ENCODE measurements around the gene SLC17A5. TPM values are rescaled to one million over a fixed set of nuclear protein-coding genes. Genes with fewer than 3 reads are reported as not detected.

Gene SLC17A5
- total RNA-seq, 2 donors from 2014 or later, result 4.4 to 8.3 TPM

- Mint-ChIP-seq H3K27me3 (ENCODE audit: insufficient read depth) (no peaks in the 10 kb centered on the region), H3K36me3 (ENCODE audit: low read depth) (peaks cover 9% of the 10 kb centered on the region), H3K27ac (no peak overlapping the region), H3K9me3 (peaks cover 11% of the 10 kb centered on the region), H3K4me3 (no peak overlapping the region), H3K4me1 (no peaks in the 10 kb centered on the region)
- H3K27me3 ChIP-seq (ENCODE audit: control insufficient read depth, insufficient read depth, low read length, poor library complexity, severe bottlenecking), result no peaks in the 10 kb centered on the region
- H3K36me3 ChIP-seq (ENCODE audit: control insufficient read depth, insufficient read depth, low read length), result no peaks in the 10 kb centered on the region
- H3K9me3 ChIP-seq (ENCODE audit: control insufficient read depth, low read length), result no peaks in the 10 kb centered on the region
- H3K4me1 ChIP-seq (ENCODE audit: control insufficient read depth, insufficient read depth, low read length), result no peaks in the 10 kb centered on the region
- DNase-seq, result no peak
- no peak overlapping the region for H3K9ac ChIP-seq (ENCODE audit: extremely low read depth, low read length, poor library complexity, severe bottlenecking)
- H3K27ac ChIP-seq (ENCODE audit: low read depth, low read length), result no peak overlapping the region
- 89 to 100% methylated on average over 1 of the region's 1 CpG for WGBS, 2 experiments (ENCODE audit: insufficient coverage in 1 of 2, insufficient read length in 1 of 2)
- H3K4me3 ChIP-seq (ENCODE audit: low read length), result no peak overlapping the region
- TF ChIP-seq, protein P1, sequence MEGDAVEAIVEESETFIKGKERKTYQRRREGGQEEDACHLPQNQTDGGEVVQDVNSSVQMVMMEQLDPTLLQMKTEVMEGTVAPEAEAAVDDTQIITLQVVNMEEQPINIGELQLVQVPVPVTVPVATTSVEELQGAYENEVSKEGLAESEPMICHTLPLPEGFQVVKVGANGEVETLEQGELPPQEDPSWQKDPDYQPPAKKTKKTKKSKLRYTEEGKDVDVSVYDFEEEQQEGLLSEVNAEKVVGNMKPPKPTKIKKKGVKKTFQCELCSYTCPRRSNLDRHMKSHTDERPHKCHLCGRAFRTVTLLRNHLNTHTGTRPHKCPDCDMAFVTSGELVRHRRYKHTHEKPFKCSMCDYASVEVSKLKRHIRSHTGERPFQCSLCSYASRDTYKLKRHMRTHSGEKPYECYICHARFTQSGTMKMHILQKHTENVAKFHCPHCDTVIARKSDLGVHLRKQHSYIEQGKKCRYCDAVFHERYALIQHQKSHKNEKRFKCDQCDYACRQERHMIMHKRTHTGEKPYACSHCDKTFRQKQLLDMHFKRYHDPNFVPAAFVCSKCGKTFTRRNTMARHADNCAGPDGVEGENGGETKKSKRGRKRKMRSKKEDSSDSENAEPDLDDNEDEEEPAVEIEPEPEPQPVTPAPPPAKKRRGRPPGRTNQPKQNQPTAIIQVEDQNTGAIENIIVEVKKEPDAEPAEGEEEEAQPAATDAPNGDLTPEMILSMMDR (conservative IDR thresholded peaks at IDR 0.05), result no peak
Measured at GRCh38 chr6:73604020-73604419, 49.8 kb downstream of the SLC17A5 start.

DNA sequence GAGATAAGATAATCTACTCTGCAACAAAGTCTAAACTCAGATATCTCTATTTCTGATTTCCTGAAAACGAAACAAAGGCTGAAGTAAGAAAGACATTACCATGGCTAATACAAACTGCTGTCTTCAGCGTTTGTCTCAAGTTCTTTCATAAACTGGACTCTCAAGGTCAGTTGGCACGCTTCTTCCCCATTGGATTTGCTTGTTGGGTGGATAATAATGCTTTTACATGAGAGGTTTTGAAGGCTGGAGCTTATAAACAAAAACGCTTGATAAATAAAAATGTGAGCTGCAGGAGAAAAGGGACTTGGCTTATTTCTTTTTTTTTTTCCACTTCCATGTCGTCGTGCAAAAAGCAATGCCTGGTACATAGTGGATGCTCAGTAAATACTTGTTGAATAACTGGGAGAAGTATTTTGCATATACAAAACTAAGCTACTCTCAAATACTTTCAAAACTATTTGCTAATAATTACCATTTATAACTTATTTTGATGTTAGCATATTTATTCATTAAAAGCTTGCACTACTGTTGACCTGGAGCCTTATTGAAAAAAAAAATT is 67.3 kb downstream of the SLC17A5 start:
- H3K27ac ChIP-seq (ENCODE audit: low read depth, low read length), result peak overlapping the region; percentile 56
- H3K27me3 ChIP-seq (ENCODE audit: control insufficient read depth, insufficient read depth, low read length, poor library complexity, severe bottlenecking), result no peaks in the 10 kb centered on the region
- H3K9ac ChIP-seq (ENCODE audit: extremely low read depth, low read length, poor library complexity, severe bottlenecking), result no peak overlapping the region
- 81 to 85% methylated on average over 2 to 4 of the region's 6 CpGs for WGBS, 2 experiments (ENCODE audit: insufficient coverage in 1 of 2, insufficient read length in 1 of 2)
- no peak overlapping the region for H3K4me3 Mint-ChIP-seq
- H3K9me3 Mint-ChIP-seq, result peaks cover 3% of the 10 kb centered on the region
- H3K36me3 ChIP-seq (ENCODE audit: control insufficient read depth, insufficient read depth, low read length), result no peaks in the 10 kb centered on the region
- H3K27ac Mint-ChIP-seq, result peak overlapping the region; percentile 87
- peaks cover 25% of the 10 kb centered on the region for H3K4me1 Mint-ChIP-seq
- H3K27me3 Mint-ChIP-seq (ENCODE audit: insufficient read depth), result no peaks in the 10 kb centered on the region
- no peak overlapping the region for H3K4me3 ChIP-seq (ENCODE audit: low read length)
- TF ChIP-seq, protein P1 (conservative IDR thresholded peaks at IDR 0.05), result no peak
- peaks cover 5% of the 10 kb centered on the region for H3K4me1 ChIP-seq (ENCODE audit: control insufficient read depth, insufficient read depth, low read length)
- DNase-seq, result no peak
- peaks cover 7% of the 10 kb centered on the region for H3K9me3 ChIP-seq (ENCODE audit: control insufficient read depth, low read length)
- no peaks in the 10 kb centered on the region for H3K36me3 Mint-ChIP-seq (ENCODE audit: low read depth)

DNA sequence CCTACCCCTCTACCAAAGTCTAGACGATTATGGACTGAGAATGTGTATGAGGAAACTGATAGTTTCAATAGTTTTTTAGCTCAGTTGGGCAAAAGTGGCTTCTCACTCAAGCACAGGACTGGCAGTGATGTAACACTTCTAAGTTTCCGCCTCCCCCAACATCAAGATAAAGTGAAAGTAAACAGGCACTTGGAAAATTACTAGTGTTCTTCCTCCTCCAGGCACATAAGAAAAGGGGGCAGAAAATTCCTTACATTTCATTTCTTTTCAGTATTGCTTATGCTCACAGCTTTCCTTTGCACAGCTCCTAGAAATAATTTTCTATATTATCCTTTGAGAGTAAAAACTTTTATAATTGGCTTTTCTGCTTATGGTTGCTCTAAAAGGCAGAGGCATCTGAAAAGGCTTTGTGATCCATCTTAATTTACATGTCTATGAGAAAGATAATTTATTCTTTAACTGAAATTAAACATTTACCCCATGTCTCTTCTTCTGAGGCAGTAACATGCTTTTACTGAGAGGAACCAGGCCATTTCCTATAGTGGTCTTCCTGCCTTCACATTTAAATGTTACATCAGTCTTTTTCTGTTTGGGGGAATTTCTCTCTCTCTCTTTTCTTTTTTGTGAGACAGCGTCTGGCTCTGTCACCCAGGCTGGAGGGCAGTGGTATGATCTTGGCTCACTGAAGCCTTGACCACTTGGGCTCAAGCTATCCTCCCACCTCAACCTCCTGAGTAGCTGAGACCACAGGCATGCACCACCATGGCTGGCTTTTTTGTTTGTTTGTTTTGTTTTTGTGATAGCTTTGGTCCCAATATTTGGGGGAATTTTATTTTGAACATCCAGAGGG is 68.0 kb downstream of the SLC17A5 start:
- TF ChIP-seq, protein P1 (conservative IDR thresholded peaks at IDR 0.05), result no peak
- peak; percentile 69 for DNase-seq
- Histone ChIP-seq H3K4me3 (ENCODE audit: low read length) (no peak overlapping the region), H3K9ac (ENCODE audit: extremely low read depth, low read length, poor library complexity, severe bottlenecking) (no peak overlapping the region), H3K27me3 (ENCODE audit: control insufficient read depth, insufficient read depth, low read length, poor library complexity, severe bottlenecking) (no peaks in the 10 kb centered on the region), H3K4me1 (ENCODE audit: control insufficient read depth, insufficient read depth, low read length) (peaks cover 8% of the 10 kb centered on the region), H3K27ac (ENCODE audit: low read depth, low read length) (peak overlapping the region; percentile 56), H3K36me3 (ENCODE audit: control insufficient read depth, insufficient read depth, low read length) (no peaks in the 10 kb centered on the region), H3K9me3 (ENCODE audit: control insufficient read depth, low read length) (peaks cover 10% of the 10 kb centered on the region)
- 28% methylated on average over 3 of the region's 3 CpGs; no CpG with 5 or more reads in 1 of the 2 experiments for WGBS, 2 experiments (ENCODE audit: insufficient coverage in 1 of 2, insufficient read length in 1 of 2)
- H3K36me3 Mint-ChIP-seq (ENCODE audit: low read depth), result no peaks in the 10 kb centered on the region
- H3K27ac Mint-ChIP-seq, result peak overlapping the region; percentile 87
- peaks cover 27% of the 10 kb centered on the region for H3K4me1 Mint-ChIP-seq
- H3K27me3 Mint-ChIP-seq (ENCODE audit: insufficient read depth), result no peaks in the 10 kb centered on the region
- no peak overlapping the region for H3K4me3 Mint-ChIP-seq
- peaks cover 8% of the 10 kb centered on the region for H3K9me3 Mint-ChIP-seq
